DOHH2 (cell line): ENCODE data around the gene CLCN4.

Source experiments
- H3F3A ChIP-seq: fragments of 200-600 bp; sonication (generic), shearing (Covaris generic); 2 replicates; pipeline ENCODE4 v1.6.0; 2016; ENCODE audit warnings: antibody characterized with exemption, mild to moderate bottlenecking; ENCODE audit not compliant: control insufficient read depth, insufficient read depth
- H3K27ac ChIP-seq: fragments of 200-600 bp; sonication (generic); 2 replicates; pipeline ENCODE4 v1.5.1; 2014; ENCODE audit warnings: low read depth, mild to moderate bottlenecking, low read length, moderate library complexity
- H3K27me3 ChIP-seq: fragments of 200-600 bp; sonication (generic); 2 replicates; pipeline ENCODE4 v1.6.1; 2014; ENCODE audit warnings: mild to moderate bottlenecking, low read length, mixed read lengths; ENCODE audit not compliant: control insufficient read depth
- H3K36me3 ChIP-seq: fragments of 200-600 bp; sonication (generic); 2 replicates; pipeline ENCODE4 v1.6.1; 2014; ENCODE audit warnings: mild to moderate bottlenecking, low read length, moderate library complexity, mixed read lengths; ENCODE audit not compliant: control insufficient read depth
- H3K4me1 ChIP-seq: fragments of 200-600 bp; sonication (generic); 2 replicates; pipeline ENCODE4 v1.6.1; 2014; ENCODE audit warnings: mild to moderate bottlenecking, low read length, mixed read lengths; ENCODE audit not compliant: control insufficient read depth
- H3K4me2 ChIP-seq: fragments of 200-600 bp; sonication (generic); 2 replicates; pipeline ENCODE4 v1.6.0; 2014; ENCODE audit warnings: mild to moderate bottlenecking, low read length, moderate library complexity
- H3K4me3 ChIP-seq: fragments of 200-600 bp; sonication (generic); 2 replicates; pipeline ENCODE4 v1.5.1; 2014; ENCODE audit warnings: mild to moderate bottlenecking, low read length, mixed read lengths
- H3K79me2 ChIP-seq: fragments of 200-600 bp; sonication (generic); 2 replicates; pipeline ENCODE4 v1.6.1; 2014; ENCODE audit warnings: mild to moderate bottlenecking, low read length, mixed read lengths; ENCODE audit not compliant: control insufficient read depth
- H3K9me2 ChIP-seq: fragments of 200-600 bp; sonication (generic); replicated peaks from 2 replicates; pipeline ENCODE4 v1.6.1; 2014; ENCODE audit warnings: mild to moderate bottlenecking, low read length, mixed read lengths; ENCODE audit not compliant: control insufficient read depth
- H3K9me3 ChIP-seq: fragments of 200-600 bp; sonication (generic); 2 replicates; pipeline ENCODE4 v1.6.1; 2014; ENCODE audit warnings: antibody characterized with exemption, low read length, mixed read lengths; ENCODE audit not compliant: control insufficient read depth, insufficient read depth
- H4K20me1 ChIP-seq: fragments of 200-600 bp; sonication (generic); 2 replicates; pipeline ENCODE4 v1.6.0; 2014; ENCODE audit warnings: low read depth, mild to moderate bottlenecking, antibody characterized with exemption, low read length, moderate library complexity; ENCODE audit not compliant: control insufficient read depth, insufficient read depth
- EZH2phosphoT487 ChIP-seq: fragments of 200-600 bp; sonication (generic); IDR thresholded peaks from 2 replicates; pipeline ENCODE4 v1.6.1; 2017; ENCODE audit warnings: borderline replicate concordance, mild to moderate bottlenecking, antibody characterized with exemption, low read length, moderate library complexity, mixed read lengths
- TF ChIP-seq, protein P1 (sequence below): fragments of 200-600 bp; sonication (generic); IDR thresholded peaks from one replicate; pipeline ENCODE4 v1.5.1; 2014; ENCODE audit warnings: antibody characterized with exemption, mild to moderate bottlenecking, low read depth, low read length; ENCODE audit not compliant: poor library complexity, severe bottlenecking

CLCN4 gene

GRCh38 chrX:10166248-10166716, 9.5 kb downstream of the CLCN4 start:
- H3K27ac ChIP-seq, result no peak overlapping the region
- H3K4me1 ChIP-seq, result peaks cover 14% of the 10 kb centered on the region
- no peaks in the 10 kb centered on the region for H3K79me2 ChIP-seq
- H3K36me3 ChIP-seq, result no peaks in the 10 kb centered on the region
- no peaks in the 10 kb centered on the region for H3F3A ChIP-seq
- TF ChIP-seq EZH2phosphoT487, result no peak
- TF ChIP-seq, protein P1, sequence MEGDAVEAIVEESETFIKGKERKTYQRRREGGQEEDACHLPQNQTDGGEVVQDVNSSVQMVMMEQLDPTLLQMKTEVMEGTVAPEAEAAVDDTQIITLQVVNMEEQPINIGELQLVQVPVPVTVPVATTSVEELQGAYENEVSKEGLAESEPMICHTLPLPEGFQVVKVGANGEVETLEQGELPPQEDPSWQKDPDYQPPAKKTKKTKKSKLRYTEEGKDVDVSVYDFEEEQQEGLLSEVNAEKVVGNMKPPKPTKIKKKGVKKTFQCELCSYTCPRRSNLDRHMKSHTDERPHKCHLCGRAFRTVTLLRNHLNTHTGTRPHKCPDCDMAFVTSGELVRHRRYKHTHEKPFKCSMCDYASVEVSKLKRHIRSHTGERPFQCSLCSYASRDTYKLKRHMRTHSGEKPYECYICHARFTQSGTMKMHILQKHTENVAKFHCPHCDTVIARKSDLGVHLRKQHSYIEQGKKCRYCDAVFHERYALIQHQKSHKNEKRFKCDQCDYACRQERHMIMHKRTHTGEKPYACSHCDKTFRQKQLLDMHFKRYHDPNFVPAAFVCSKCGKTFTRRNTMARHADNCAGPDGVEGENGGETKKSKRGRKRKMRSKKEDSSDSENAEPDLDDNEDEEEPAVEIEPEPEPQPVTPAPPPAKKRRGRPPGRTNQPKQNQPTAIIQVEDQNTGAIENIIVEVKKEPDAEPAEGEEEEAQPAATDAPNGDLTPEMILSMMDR, result no peak
- no peaks in the 10 kb centered on the region for H3K9me3 ChIP-seq
- H3K9me2 ChIP-seq, result no peaks in the 10 kb centered on the region
- no peak overlapping the region for H3K4me3 ChIP-seq
- peak overlapping the region; percentile 45; the same call in 1 of the 2 replicates for H3K4me2 ChIP-seq
- H3K27me3 ChIP-seq, result no peaks in the 10 kb centered on the region
- no peaks in the 10 kb centered on the region for H4K20me1 ChIP-seq

DNA sequence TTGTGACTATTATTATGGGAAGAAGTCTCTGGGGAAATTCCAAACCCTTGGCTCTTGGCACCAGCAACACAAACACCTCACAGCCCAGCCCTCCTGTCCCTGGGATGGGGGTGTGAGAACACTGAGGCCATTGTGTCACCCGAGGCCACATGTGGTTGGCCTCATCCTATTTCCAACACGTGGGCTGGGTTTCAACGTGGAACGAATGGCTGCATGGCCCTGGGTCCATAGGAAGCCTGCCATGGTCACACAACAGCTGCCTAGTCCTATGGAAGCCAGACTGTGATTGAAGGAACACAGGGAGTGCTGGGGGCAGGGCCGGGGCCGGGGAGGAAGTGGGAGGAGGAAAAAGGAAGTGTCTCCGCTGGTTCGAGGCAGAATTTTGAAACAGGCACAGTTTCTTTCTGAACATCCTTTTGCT, 10.0 kb downstream of the CLCN4 start:
- Histone ChIP-seq H3K79me2 (no peaks in the 10 kb centered on the region), H3K27ac (no peak overlapping the region), H3K27me3 (no peaks in the 10 kb centered on the region), H3K9me3 (no peaks in the 10 kb centered on the region), H3K4me3 (no peak overlapping the region), H3K4me2 (peak overlapping the region; percentile 45), H3F3A (no peaks in the 10 kb centered on the region), H4K20me1 (no peaks in the 10 kb centered on the region), H3K36me3 (no peaks in the 10 kb centered on the region), H3K9me2 (no peaks in the 10 kb centered on the region), H3K4me1 (peaks cover 14% of the 10 kb centered on the region)
- TF ChIP-seq, protein P1, result no peak
- no peak for TF ChIP-seq EZH2phosphoT487

- TF ChIP-seq, protein P1, result no peak
- TF ChIP-seq EZH2phosphoT487, result no peak
Observed at GRCh38 chrX:10167573-10167972, 10.8 kb downstream of the CLCN4 start.

More at GRCh38 chrX:10167573-10167972, 10.8 kb downstream of the CLCN4 start:
- H3K4me1 ChIP-seq, result peaks cover 14% of the 10 kb centered on the region
- H3K4me3 ChIP-seq, result no peak overlapping the region
- no peak overlapping the region for H3K4me2 ChIP-seq
- no peaks in the 10 kb centered on the region for H3K9me2 ChIP-seq
- H4K20me1 ChIP-seq, result no peaks in the 10 kb centered on the region
- H3K9me3 ChIP-seq, result no peaks in the 10 kb centered on the region
- no peaks in the 10 kb centered on the region for H3F3A ChIP-seq
- H3K27me3 ChIP-seq, result no peaks in the 10 kb centered on the region
- H3K79me2 ChIP-seq, result no peaks in the 10 kb centered on the region
- H3K27ac ChIP-seq, result no peak overlapping the region
- no peaks in the 10 kb centered on the region for H3K36me3 ChIP-seq
